Urinary bladder (tissue), 4 donors: Measurements from ENCODE around the gene UBE2L3. TPM values are rescaled to one million over a fixed set of nuclear protein-coding genes. Genes with fewer than 3 reads are reported as not detected.
"Not testable (repeated sequence)": the region's sequence is repeated elsewhere in the genome, so short reads cannot be mapped to it uniquely, and the experiment has no call there.

Experiments used
- DNase-seq: peaks from one replicate; pipeline ENCODE4 v3.0.0-alpha.2; 2015; ENCODE audit errors: extremely low spot score
- H3K27ac ChIP-seq: one replicate; pipeline ENCODE4 v1.5.1; 2013; ENCODE audit warnings: low read depth, mild to moderate bottlenecking, moderate library complexity
- H3K36me3 ChIP-seq: one replicate; pipeline ENCODE4 v1.6.1; 2013; ENCODE audit warnings: mild to moderate bottlenecking, moderate library complexity; ENCODE audit not compliant: insufficient read depth
- H3K4me1 ChIP-seq: one replicate; pipeline ENCODE4 v1.6.1; 2013; ENCODE audit warnings: mild to moderate bottlenecking, moderate library complexity; ENCODE audit not compliant: insufficient read depth
- H3K4me3 ChIP-seq: one replicate; pipeline ENCODE4 v1.5.1; 2013; ENCODE audit warnings: low read depth, low read length
- WGBS: extraction: QIAGEN DNeasy Blood & Tissue Kit; methylation state at CpG from one replicate; pipeline ENCODE4 v1.1.7; 2013; 5-methylcytosine and 5-hydroxymethylcytosine counted together
- polyA plus RNA-seq: library from polyadenylated mRNA; stranded (reverse); fragments of 200-250 nt; gene quantifications from one replicate; pipeline ENCODE4 v1.2.3, GENCODE V29; 2013
- total RNA-seq: library from RNA; depleted of rRNA; stranded (reverse); fragments of >200 nt; gene quantifications from one replicate; pipeline ENCODE4 v1.2.3, GENCODE V29; 2014
- donor health status: healthy with polysubstance abuse.
- donor health status: healthy.

UBE2L3 gene
- total RNA-seq (32.4 TPM), polyA plus RNA-seq (55.6 TPM)

DNA sequence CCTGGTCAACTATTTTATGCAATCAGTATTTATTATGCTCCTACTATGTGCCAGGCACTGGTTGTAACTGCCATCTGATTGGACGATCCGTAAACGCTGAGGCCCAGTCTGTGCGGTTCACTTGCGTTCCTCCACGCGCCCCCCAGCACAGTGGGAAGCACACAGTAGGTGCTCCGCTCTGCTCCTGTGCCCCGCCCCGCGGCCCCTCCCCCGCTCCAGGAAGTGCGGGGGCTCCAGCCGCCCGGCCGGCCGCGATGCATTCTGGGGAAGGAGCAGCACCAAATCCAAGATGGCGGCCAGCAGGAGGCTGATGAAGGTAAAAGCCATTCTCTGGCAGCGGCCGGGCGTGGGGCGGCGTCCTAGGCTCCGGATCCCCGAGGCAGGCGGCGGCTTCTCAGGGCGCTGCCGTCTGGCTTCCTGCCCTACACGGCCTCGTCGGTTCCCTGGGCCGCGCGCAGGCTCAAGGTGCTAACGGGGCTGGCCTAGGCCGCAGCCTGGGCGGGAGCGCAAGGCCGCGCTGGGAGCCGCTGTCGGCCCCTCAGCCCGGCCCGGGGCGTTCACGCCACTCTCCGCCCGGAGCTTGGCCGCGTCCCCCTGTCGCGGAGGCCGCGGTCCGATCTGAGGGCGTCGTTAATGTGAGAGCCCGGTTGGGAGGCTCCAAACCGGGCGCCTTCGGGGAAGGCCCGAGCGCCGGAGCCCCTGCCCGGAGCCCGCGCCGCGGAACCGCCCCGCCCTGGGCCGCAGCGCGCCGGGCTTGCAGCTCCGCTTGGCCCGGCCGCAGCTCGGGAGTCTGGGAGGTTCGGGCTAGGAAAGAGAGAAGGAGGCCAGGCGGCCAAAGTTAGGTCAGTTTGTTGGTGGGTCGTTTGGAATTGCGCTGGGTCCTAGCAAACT is at the start of gene UBE2L3:
Gene UBE2L3 (plus strand): TSS at position 259 of the 891 bp plus-strand sequence. CDS start 31 bp downstream, at position 290.
- under 1% methylated on average over 85 of the region's 85 CpGs for WGBS
- Histone ChIP-seq H3K36me3 (no peaks in the 10 kb centered on the region), H3K4me3 (peak within 1 kb of the TSS; percentile 90), H3K4me1 (no peaks in the 10 kb centered on the region), H3K27ac (peak within 1 kb of the TSS; percentile 97)
- no peak for DNase-seq

DNA sequence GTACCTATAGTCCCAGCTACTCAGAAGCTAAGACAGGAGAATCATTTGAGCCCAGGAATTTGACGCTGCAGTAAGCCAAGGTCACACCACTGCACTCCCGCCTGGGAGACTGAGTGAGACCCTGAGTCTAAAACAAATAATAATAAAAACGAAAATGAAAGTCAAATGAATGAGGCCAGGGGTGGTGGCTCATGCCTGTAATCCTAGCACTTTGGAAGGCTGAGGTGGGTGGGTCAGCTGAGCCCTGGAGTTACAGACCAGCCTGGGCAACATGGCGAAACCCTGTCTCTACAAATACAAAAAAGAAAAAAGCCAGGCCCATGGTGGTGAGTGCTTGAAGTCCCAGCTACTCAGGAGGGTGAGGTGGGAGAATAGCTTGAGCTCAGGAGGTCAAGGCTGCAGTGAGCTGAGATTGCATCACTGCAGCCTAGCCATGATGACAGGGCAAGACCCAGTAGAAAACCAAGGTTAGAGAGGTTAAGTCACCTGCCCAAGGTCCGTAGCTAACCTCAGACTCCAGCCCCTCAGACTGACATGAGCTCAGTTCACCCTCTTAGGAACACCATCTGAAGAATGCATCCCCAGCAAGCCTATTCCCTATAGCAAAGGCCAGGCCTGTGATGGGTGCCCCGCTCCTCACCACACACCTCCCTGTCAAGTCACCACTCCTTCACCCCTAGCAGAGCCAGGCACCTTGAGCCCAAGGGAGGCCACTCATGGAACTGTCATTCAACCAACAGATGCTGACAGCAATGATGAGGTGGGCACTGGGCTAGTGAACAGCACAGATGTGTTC is 40.6 kb upstream of the UBE2L3 start:
- not testable (repeated sequence) for DNase-seq, H3K4me3 ChIP-seq, H3K4me1 ChIP-seq, H3K36me3 ChIP-seq, H3K27ac ChIP-seq
- no CpG with 5 or more reads among the region's 6 CpGs for WGBS

DNA sequence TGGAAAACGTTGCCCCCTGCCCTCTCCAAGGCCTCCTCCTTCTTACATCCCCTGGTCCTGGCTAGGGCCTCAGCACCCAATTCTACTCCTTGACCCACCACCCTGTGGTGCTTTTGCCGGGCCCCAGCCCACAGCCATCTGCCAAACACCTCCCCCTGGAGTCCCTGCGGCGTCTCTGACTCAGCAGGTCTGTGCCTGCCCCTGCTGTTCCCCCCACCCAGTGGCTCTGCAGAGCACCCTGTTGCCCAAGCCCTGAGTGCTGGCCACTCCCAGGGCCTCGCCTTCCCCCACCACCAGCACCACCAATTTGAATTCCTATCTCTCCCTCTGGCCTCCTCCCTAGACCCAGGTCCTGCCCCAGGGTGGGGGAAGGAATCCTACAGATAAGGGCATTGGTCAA is 36.0 kb upstream of the UBE2L3 start:
- not testable (repeated sequence) for H3K27ac ChIP-seq, H3K36me3 ChIP-seq, H3K4me3 ChIP-seq, H3K4me1 ChIP-seq, DNase-seq
- no CpG with 5 or more reads among the region's 5 CpGs for WGBS

DNA sequence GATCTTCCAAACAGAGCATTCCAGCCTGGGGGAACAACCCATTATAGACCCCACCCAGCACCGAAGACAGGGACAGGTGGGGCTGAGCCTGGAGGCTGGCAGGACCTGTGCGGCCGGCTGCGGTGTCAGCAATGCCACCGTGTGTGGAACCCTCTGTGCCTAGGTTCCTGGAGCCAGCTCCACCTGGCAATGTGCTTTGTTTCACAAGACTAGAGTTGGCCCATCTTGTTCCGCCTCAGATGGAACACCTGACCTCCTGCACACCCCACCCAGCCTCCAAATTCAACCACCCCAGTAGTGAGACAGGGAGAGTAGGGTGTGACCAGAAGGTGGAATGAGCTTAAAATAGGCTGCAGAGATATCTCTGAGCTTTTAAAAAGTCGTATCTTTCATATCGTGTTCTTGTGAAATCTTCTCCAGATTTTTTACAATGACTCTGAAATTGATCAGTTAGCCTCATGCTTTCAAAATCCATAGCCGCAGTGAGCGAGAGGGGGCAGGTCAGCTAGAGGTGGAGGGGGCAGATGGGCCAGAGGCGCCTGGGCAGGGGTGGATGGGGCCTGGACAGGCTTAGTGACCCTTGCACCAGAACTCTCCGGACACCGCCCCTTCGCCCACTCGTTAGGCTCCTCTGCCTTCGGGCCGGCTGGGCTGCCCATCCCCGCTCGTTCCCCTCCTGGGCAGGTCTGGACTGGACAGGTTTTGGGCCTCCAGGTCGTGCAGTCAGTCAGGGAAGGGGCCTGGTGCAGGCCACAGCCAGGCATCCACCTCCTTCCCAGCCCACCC is 34.5 kb upstream of the UBE2L3 start:
- WGBS, result no CpG with 5 or more reads among the region's 20 CpGs
- DNase-seq, H3K4me1 ChIP-seq, H3K36me3 ChIP-seq, H3K27ac ChIP-seq, H3K4me3 ChIP-seq: not testable (repeated sequence)

DNA sequence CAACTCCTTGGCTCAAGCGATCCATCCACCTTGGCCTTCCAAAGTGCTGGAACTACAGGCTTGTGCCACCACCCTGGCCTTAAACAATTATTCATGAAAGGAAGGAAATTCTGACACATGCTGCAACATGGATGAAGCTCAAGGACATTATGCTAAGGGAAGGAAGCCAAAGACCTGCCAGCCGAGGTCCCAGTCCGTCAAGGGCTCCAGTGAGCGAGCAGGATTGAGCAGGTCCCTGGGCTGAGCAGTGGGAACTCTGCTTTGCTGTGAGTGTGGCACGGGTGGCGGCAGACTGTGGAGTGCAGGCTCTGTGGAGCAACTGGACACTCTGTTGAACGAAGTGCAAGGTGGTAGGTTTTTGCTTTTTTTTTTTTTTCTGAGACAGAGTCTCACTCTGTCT is 27.7 kb upstream of the UBE2L3 start:
- not testable (repeated sequence) for H3K36me3 ChIP-seq, DNase-seq, H3K4me1 ChIP-seq, H3K27ac ChIP-seq, H3K4me3 ChIP-seq
- WGBS, result no CpG with 5 or more reads among the region's 7 CpGs

DNA sequence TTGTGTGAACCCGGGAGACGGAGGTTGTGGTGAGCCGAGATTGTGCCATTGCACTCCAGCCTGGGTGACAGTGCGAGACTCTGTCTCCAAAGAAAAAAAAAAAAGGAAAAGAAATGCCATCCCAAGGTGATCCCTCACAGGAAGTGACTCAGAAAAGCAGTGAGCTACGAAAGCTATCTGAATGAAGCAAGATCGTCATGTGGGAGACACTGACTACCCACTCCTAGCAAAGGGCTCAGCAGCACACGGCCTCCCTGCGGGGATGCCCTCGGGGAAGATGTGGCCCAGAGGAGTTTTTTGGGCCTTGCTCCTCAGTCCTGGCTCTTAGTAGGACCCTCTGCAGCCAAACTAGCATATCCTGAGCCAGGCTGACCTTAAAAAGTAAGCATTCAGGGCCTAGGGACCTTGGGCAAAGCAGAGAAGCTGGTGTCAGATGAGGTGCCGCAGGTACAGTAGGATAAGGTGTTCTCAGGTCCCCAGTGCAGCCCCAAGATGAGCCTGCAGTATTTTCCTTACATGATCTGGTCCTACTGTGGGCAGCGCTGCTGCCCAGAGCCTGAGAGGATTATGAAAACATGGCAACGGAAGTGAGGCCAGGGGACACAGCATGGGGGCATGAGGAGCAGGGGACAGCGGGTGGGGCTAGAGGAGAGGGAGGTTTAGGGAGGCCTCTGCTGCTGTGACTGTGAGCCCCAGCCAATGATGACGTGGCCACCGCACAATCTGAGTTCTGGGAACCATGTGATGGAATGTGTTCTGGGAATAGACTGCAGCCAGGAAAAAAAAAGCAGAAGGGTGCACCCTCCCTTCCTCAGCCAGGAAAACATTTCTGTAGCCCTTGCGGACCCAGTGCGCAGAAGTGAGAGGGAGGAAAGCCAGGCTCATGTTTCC is 22.8 kb upstream of the UBE2L3 start:
- not testable (repeated sequence) for DNase-seq, H3K27ac ChIP-seq, H3K4me1 ChIP-seq, H3K36me3 ChIP-seq, H3K4me3 ChIP-seq
- WGBS, result 95% methylated on average over 1 of the region's 17 CpGs

DNA sequence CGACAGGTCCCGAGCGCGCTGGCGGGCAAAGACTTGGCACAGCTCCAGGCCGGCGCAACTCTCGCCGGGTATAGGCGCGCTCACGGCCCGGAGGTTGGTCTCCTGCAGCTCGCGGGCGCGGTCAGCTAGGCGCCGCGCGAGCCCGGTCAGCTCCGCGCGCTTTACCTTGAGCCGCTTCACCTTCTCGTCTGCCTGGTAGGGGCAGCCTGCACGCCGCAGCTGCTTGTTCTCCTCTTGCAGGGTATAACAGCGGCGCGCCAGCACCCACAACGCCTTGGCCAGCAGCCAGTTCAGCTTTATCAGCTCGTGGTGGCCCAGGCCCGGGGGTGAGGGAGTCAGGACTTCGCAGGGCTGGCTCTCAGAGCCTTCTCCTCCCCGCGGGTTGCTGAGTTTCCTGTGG is 18.0 kb upstream of the UBE2L3 start:
- H3K4me3 ChIP-seq, H3K27ac ChIP-seq, DNase-seq, H3K36me3 ChIP-seq, H3K4me1 ChIP-seq: not testable (repeated sequence)
- WGBS, result no CpG with 5 or more reads among the region's 38 CpGs

DNA sequence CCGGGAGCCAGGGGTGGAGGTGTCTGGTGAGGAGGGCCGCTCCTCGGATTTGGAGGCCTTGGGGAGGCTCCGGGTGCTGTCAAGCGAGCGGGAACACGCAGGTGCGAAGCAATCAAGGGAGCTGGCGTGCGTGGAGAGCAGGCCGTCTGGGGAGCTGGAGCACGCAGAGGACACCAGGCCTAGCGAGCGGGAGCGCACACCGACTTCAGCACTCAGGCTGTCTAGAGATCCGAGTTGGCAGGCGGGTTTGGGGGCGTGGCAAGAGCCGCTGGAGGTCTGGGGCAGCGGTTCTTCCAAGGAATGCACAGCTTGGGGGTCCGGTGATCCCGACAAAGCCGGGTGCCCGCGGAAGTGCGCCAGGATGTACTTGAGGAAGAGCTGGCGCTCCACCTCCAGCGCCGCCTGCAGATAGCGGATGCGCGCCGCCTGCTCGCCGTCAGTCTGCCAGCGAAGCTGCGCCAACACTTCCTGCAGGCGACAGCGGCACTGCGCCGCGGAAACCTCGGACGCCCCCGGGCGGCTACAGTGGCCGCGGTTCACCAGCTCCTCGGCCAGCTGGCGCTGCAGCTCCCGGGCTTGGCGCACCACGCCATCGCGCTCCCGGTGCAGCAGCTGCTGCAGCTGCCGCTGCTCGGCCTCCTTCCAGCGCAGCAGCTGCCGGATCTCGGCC is 17.4 kb upstream of the UBE2L3 start:
- no CpG with 5 or more reads among the region's 62 CpGs for WGBS
- not testable (repeated sequence) for H3K4me1 ChIP-seq, H3K36me3 ChIP-seq, H3K27ac ChIP-seq, DNase-seq, H3K4me3 ChIP-seq

DNA sequence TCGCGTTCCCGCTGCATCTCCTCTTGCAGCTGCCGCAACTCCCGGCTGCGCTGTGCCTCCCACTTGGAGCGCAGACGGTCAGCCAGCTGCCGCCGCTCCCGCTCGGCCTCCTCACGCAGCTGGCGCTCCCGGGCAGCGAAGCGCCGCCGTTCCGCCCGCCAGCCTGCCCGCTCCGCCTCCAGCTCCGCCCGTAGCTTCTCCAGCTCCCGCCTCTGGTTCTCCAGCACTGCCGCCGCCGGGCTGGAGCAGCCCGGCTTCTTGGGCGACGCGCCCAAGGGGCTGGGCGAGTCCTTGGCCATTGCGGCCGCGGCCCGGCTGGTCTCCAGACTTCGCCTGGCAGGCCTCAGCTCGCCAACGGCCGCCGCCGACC is 16.9 kb upstream of the UBE2L3 start:
- DNase-seq, H3K27ac ChIP-seq, H3K4me1 ChIP-seq, H3K36me3 ChIP-seq, H3K4me3 ChIP-seq: not testable (repeated sequence)
- no CpG with 5 or more reads among the region's 44 CpGs for WGBS

DNA sequence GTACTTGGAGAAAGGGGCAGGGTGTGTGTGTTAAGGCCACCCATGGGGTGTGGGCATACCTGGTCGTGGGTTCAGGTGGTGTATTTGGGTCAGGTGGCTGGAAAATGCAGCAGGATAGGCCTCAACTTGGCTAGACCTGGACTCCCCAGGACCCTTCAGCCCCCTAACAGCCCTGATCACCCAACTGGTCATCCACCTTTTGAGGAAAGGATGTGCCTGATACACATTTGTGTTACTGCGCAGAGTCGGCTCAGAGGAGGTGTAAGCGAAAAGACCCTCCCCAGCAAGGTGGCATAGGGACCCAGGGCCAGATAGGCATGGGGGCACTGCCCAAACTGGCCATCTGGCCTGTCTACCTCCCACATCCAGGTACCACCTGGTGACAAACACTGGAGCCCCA is 16.2 kb upstream of the UBE2L3 start, which contains the start of gene RIMBP3C:
Gene RIMBP3C (minus strand): TSS at position 101 of the 400 bp plus-strand sequence. CDS start 485 bp downstream, outside the sequence.
- not testable (repeated sequence) for H3K4me1 ChIP-seq, H3K4me3 ChIP-seq, DNase-seq, H3K27ac ChIP-seq, H3K36me3 ChIP-seq
- WGBS, result no CpG with 5 or more reads among the region's 4 CpGs

DNA sequence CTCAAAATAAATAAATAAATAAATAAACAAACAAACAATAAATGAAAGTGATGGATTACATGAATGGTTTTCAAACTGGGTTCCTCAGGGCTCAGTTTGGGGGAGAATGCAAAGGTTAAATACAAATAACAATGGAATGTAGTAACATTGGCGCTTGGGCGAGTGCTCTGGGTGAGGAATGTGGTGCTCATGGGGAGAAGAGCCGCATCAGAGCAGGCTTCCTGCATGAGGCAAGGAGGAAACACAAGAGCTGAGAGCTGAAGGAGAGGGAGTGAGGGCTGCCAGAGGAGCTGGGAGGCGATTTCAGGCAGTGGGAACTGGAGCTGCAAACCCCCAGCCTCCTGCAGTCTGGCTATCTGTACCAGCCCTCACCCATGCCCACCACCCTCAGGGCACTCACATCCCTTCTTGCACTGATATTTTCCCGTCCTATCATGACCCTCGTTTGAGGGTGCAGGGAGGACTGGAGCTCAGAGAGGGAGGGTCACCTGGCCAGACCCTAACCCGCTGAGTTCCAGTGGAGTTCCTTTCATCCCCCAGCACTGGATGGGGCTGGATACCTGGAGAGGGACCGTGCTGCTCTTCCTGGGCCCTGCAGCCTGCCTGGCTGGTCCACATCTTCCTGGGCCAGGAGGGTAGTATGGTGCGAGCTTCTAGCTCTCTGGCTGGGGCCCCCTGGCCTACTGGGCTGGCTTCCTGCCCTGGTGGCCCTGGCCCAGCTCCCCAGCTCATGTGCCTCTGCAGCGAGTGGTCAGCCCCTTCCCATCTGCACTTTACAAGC is 8.0 kb upstream of the UBE2L3 start:
- not testable (repeated sequence) for H3K27ac ChIP-seq, DNase-seq, H3K4me3 ChIP-seq, H3K4me1 ChIP-seq, H3K36me3 ChIP-seq
- WGBS, result 61% methylated on average over 6 of the region's 10 CpGs

DNA sequence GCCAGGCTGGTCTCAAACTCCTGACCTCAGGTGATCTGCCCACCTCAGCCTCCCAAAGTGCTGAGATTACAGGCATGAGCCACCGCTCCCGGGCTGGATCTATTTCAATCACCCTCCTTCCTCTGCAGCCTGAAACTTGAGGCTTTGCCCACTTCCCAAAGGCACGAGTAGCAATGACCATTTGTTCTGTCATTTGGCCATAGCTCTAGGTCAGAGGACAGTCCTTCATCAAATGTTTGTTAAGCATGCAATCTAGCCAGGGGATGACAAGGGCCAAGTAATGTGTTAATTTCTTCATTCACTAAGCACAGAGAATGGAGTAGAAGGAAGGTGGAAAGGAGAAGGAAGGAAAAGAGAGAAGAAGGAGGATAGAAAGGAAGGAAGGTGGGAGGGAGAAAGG is 6.9 kb upstream of the UBE2L3 start:
- H3K4me1 ChIP-seq, H3K36me3 ChIP-seq, H3K4me3 ChIP-seq, DNase-seq, H3K27ac ChIP-seq: not testable (repeated sequence)
- WGBS, result no CpG with 5 or more reads among the region's 3 CpGs
